ENCODE results near the gene PRKCH.
A peak's percentile ranks its signal among the peaks of the same experiment; 100 is the strongest.

- TF ChIP-seq POLR2AphosphoS5 (IDR thresholded peaks at IDR 0.05; ENCODE audit: low read depth, low read length) (no peak), POLR2A (IDR thresholded peaks at IDR 0.05; ENCODE audit: low read depth, low read length) (peak; percentile 37; the same call in 1 of the 2 replicates), SPI1 (IDR thresholded peaks at IDR 0.05; ENCODE audit: low read depth, low read length) (no peak)
Observed at GRCh38 chr14:61553730-61554641, 232.6 kb downstream of the PRKCH start.
